HT-29 (cell line): ENCODE data around the gene MRGPRG. TPM values are rescaled to one million over a fixed set of nuclear protein-coding genes. Genes with fewer than 3 reads are reported as not detected.

Source experiments
- DNase-seq: peaks from one replicate; pipeline ENCODE4 v3.0.0-alpha.2; 2015; ENCODE audit warnings: low spot score
- total RNA-seq: library from RNA; depleted of rRNA; stranded (reverse); fragments of >200 nt; shearing (Covaris generic); gene quantifications from 2 replicates; pipeline ENCODE4 v1.2.3, GENCODE V29; 2014

MRGPRG gene
- total RNA-seq, 1 experiment from 2014 or later = not detected

- peak; percentile 35 for DNase-seq
Measured at GRCh38 chr11:3195251-3196160, 23.1 kb downstream of the MRGPRG start.

- DNase-seq = no peak
Measured at GRCh38 chr11:3194016-3194816, 24.4 kb downstream of the MRGPRG start.

GRCh38 chr11:3193373-3194015, 25.1 kb downstream of the MRGPRG start:
- DNase-seq = no peak

- no peak for DNase-seq
Measured at GRCh38 chr11:3192511-3193372, 25.9 kb downstream of the MRGPRG start.

- no peak for DNase-seq
Measured at GRCh38 chr11:3191586-3192324, 26.9 kb downstream of the MRGPRG start.

- DNase-seq = no peak
Measured at GRCh38 chr11:3190600-3190999, 28.0 kb downstream of the MRGPRG start.

GRCh38 chr11:3189886-3190583, 28.6 kb downstream of the MRGPRG start:
- DNase-seq = no peak

- DNase-seq = no peak
Measured at GRCh38 chr11:3189196-3189843, 29.3 kb downstream of the MRGPRG start.

GRCh38 chr11:3188496-3189195, 30.0 kb downstream of the MRGPRG start:
- no peak for DNase-seq

GRCh38 chr11:3186166-3186953, 32.3 kb downstream of the MRGPRG start:
- DNase-seq = no peak

- no peak for DNase-seq
Measured at GRCh38 chr11:3184732-3185347, 33.8 kb downstream of the MRGPRG start.

- DNase-seq = no peak
Measured at GRCh38 chr11:3183523-3183922, 35.1 kb downstream of the MRGPRG start.

GRCh38 chr11:3182462-3182852, 36.2 kb downstream of the MRGPRG start:
- DNase-seq = no peak

GRCh38 chr11:3181725-3182461, 36.7 kb downstream of the MRGPRG start:
- DNase-seq = no peak

GRCh38 chr11:3180869-3181268, 37.7 kb downstream of the MRGPRG start:
- DNase-seq = no peak

- DNase-seq = no peak
Measured at GRCh38 chr11:3178349-3178748, 40.3 kb downstream of the MRGPRG start.

- no peak for DNase-seq
Measured at GRCh38 chr11:3177931-3178330, 40.7 kb downstream of the MRGPRG start.
